HEK293 (cell line): ENCODE data around the gene CHST8.

ENCODE experiments used
- CTCF ChIA-PET: fragments of 350-600 bp; formaldehyde crosslinking; extraction: SDS; loops from one replicate; lab custom pipeline; 2021; ENCODE audit warnings: antibody characterized with exemption; lab: Yijun Ruan, JAX
- POLR2A ChIA-PET: fragments of 300-600 bp; formaldehyde crosslinking; extraction: SDS; loops from one replicate; lab custom pipeline; 2020; ENCODE audit warnings: antibody characterized with exemption, inconsistent platforms; lab: Yijun Ruan, JAX
- H3K27ac ChIP-seq: fragments of 200-500 bp; sonication (Bioruptor generic); 2 replicates; pipeline ENCODE4 v1.5.1; 2014; ENCODE audit warnings: low read depth, low read length, control low read depth, inconsistent platforms; ENCODE audit errors: extremely low read depth
- H3K36me3 ChIP-seq, 2 experiments: fragments of 200-500 bp in 1 of 2; sonication (Bioruptor generic) in 1 of 2; 1 replicate in 1 of 2; 2 replicates in 1 of 2; pipeline ENCODE4 v1.5.1; 2014 to 2017; ENCODE audit warnings: inconsistent platforms in 2 of 2, low read length in 2 of 2; ENCODE audit not compliant: control insufficient read depth in 2 of 2, insufficient read depth in 1 of 2
- H3K4me1 ChIP-seq: fragments of 200-500 bp; sonication (Bioruptor generic); 2 replicates; pipeline ENCODE4 v1.5.1; 2014; ENCODE audit warnings: mild to moderate bottlenecking, low read length, inconsistent platforms; ENCODE audit not compliant: control insufficient read depth, insufficient read depth
- H3K4me3 ChIP-seq: 2 replicates; pipeline ENCODE4 v1.5.1; 2011; ENCODE audit warnings: low read depth, mild to moderate bottlenecking, control low read depth, low read length, moderate library complexity
- H3K9me3 ChIP-seq: fragments of 200-500 bp; sonication (Bioruptor generic); 2 replicates; pipeline ENCODE4 v1.5.1; 2014; ENCODE audit warnings: low read depth, low read length, inconsistent platforms; ENCODE audit not compliant: control insufficient read depth, insufficient read depth
- GFI1B ChIP-seq: fragments of 450-650 bp; formaldehyde crosslinking; IDR thresholded peaks from 2 replicates; pipeline ENCODE4 v1.5.1; 2016; ENCODE audit warnings: missing biosample characterization, missing genetic modification characterization
- GLIS2 ChIP-seq: fragments of 450-650 bp; formaldehyde crosslinking; IDR thresholded peaks from 2 replicates; pipeline ENCODE4 v1.5.1; 2016; ENCODE audit warnings: missing biosample characterization, missing genetic modification characterization
- HOXA7 ChIP-seq: sonication (generic); formaldehyde crosslinking; IDR thresholded peaks from 2 replicates; pipeline ENCODE4 v1.8.1; 2022; ENCODE audit warnings: missing genetic modification reagents, borderline replicate concordance
- HOXD13 ChIP-seq: sonication (generic); formaldehyde crosslinking; IDR thresholded peaks from 2 replicates; pipeline ENCODE4 v1.8.0; 2022; ENCODE audit warnings: missing genetic modification reagents, borderline replicate concordance
- KLF8 ChIP-seq: fragments of 450-650 bp; formaldehyde crosslinking; IDR thresholded peaks from 2 replicates; pipeline ENCODE4 v1.5.1; 2016; ENCODE audit warnings: missing biosample characterization, missing genetic modification characterization
- MYNN ChIP-seq: fragments of 450-650 bp; formaldehyde crosslinking; IDR thresholded peaks from 2 replicates; pipeline ENCODE4 v1.5.1; 2016; ENCODE audit warnings: missing biosample characterization, missing genetic modification characterization, borderline replicate concordance
- REPIN1 ChIP-seq: fragments of 450-650 bp; formaldehyde crosslinking; IDR thresholded peaks from 2 replicates; pipeline ENCODE4 v1.5.1; 2017; ENCODE audit warnings: missing biosample characterization, missing genetic modification characterization, low read depth
- SCRT2 ChIP-seq: fragments of 450-650 bp; formaldehyde crosslinking; IDR thresholded peaks from 2 replicates; pipeline ENCODE4 v1.5.1; 2016; ENCODE audit warnings: missing biosample characterization, missing genetic modification characterization
- ZBTB26 ChIP-seq: fragments of 450-650 bp; formaldehyde crosslinking; optimal IDR thresholded peaks from 2 replicates; pipeline ENCODE3; 2016; ENCODE audit warnings: missing biosample characterization, mild to moderate bottlenecking, missing genetic modification characterization
- ZFHX2 ChIP-seq: fragments of 450-650 bp; formaldehyde crosslinking; conservative IDR thresholded peaks from 2 replicates; pipeline ENCODE4 v1.5.1; 2016; ENCODE audit warnings: missing biosample characterization, missing genetic modification characterization
- ZNF157 ChIP-seq: fragments of 450-650 bp; formaldehyde crosslinking; IDR thresholded peaks from 2 replicates; pipeline ENCODE4 v1.5.1; 2016; ENCODE audit warnings: missing biosample characterization, missing genetic modification characterization
- ZNF16 ChIP-seq: fragments of 450-650 bp; formaldehyde crosslinking; IDR thresholded peaks from 2 replicates; pipeline ENCODE4 v1.5.1; 2016; ENCODE audit warnings: low read depth, missing biosample characterization, missing genetic modification characterization
- ZNF362 ChIP-seq: fragments of 450-650 bp; formaldehyde crosslinking; IDR thresholded peaks from 2 replicates; pipeline ENCODE4 v1.5.1; 2016; ENCODE audit warnings: missing biosample characterization, missing genetic modification characterization
- ZNF37A ChIP-seq: fragments of 450-650 bp; IDR thresholded peaks from 2 replicates; pipeline ENCODE4 v1.5.1; 2018; ENCODE audit warnings: missing biosample characterization, missing genetic modification characterization
- ZNF513 ChIP-seq: fragments of 450-650 bp; IDR thresholded peaks from 2 replicates; pipeline ENCODE4 v1.5.1; 2018; ENCODE audit warnings: missing biosample characterization, missing genetic modification characterization
- ZNF548 ChIP-seq: fragments of 450-650 bp; formaldehyde crosslinking; IDR thresholded peaks from 2 replicates; pipeline ENCODE4 v1.5.1; 2016; ENCODE audit warnings: missing biosample characterization, missing genetic modification characterization
- ZNF658 ChIP-seq: fragments of 450-650 bp; formaldehyde crosslinking; IDR thresholded peaks from 2 replicates; pipeline ENCODE4; 2016; ENCODE audit warnings: missing biosample characterization, missing genetic modification characterization
- ZNF747 ChIP-seq: fragments of 450-650 bp; formaldehyde crosslinking; IDR thresholded peaks from 2 replicates; pipeline ENCODE4 v1.5.1; 2016; ENCODE audit warnings: missing biosample characterization, missing genetic modification characterization
- ZNF76 ChIP-seq: fragments of 450-650 bp; formaldehyde crosslinking; IDR thresholded peaks from 2 replicates; pipeline ENCODE4; 2016; ENCODE audit warnings: low read depth, missing biosample characterization, missing genetic modification characterization, borderline replicate concordance
- ZNF785 ChIP-seq: fragments of 450-650 bp; formaldehyde crosslinking; IDR thresholded peaks from 2 replicates; pipeline ENCODE4 v1.5.1; 2016; ENCODE audit warnings: missing biosample characterization, missing genetic modification characterization
- ZNF792 ChIP-seq: fragments of 450-650 bp; formaldehyde crosslinking; IDR thresholded peaks from 2 replicates; pipeline ENCODE4 v1.5.1; 2016; ENCODE audit warnings: missing biosample characterization, missing genetic modification characterization
- ZSCAN16 ChIP-seq: fragments of 450-650 bp; formaldehyde crosslinking; IDR thresholded peaks from 2 replicates; pipeline ENCODE4 v1.5.1; 2016; ENCODE audit warnings: missing biosample characterization, missing genetic modification characterization
- TF ChIP-seq, protein P1 (sequence below): fragments of 450-650 bp; formaldehyde crosslinking; IDR thresholded peaks from 2 replicates; pipeline ENCODE4 v1.5.1; 2016; ENCODE audit warnings: missing biosample characterization, missing genetic modification characterization
- TF ChIP-seq, protein P2 (sequence below): fragments of 450-650 bp; formaldehyde crosslinking; IDR thresholded peaks from 2 replicates; pipeline ENCODE4 v1.5.1; 2017; ENCODE audit warnings: missing biosample characterization, missing genetic modification characterization
- TF ChIP-seq, protein P3 (sequence below): fragments of 450-650 bp; formaldehyde crosslinking; IDR thresholded peaks from 2 replicates; pipeline ENCODE4 v1.5.1; 2016; ENCODE audit warnings: missing biosample characterization, missing genetic modification characterization

CHST8 gene

GRCh38 chr19:33819880-33820781, 198.4 kb downstream of the CHST8 start:
- H3K36me3 ChIP-seq = peaks cover 0 to 3% of the 10 kb centered on the region in 2 experiments; a peak in 2 of 3 replicates
- H3K4me1 ChIP-seq = peaks cover 19% of the 10 kb centered on the region
- H3K27ac ChIP-seq = peak overlapping the region; percentile 74; the same call in 1 of the 2 replicates
- ChIA-PET POLR2A (interaction anchor here (0.6 to 3.0 kb wide), 6 partner anchors 10 to 86 kb away, joined by 3 to 16 read pairs (median 4); partner anchors contain the start of gene KCTD15), CTCF (interaction anchor here (0.6 to 4.3 kb wide), 14 partner anchors 19 to 820 kb away, joined by 3 to 23 read pairs (median 4); no protein-coding TSS in a partner anchor)
- peak overlapping the region; percentile 18 for H3K4me3 ChIP-seq
- H3K9me3 ChIP-seq = no peaks in the 10 kb centered on the region
- TF ChIP-seq ZNF747 (tag by site-specific recombination) (no peak), ZNF658 (tag by site-specific recombination) (no peak), ZSCAN16 (tag by site-specific recombination) (0 out of 2 replicates have a peak, but pooled peaks have one; percentile 13), ZNF157 (no peak), ZNF76 (tag by site-specific recombination) (0 out of 2 replicates have a peak, but pooled peaks have one; percentile 12), HOXD13 (CRISPR knock-in tag) (no peak), HOXA7 (no peak; the same call in 1 of the 2 replicates), GLIS2 (tag by site-specific recombination) (peak; percentile 90), KLF8 (tag by site-specific recombination) (peak; percentile 75; the same call in 1 of the 2 replicates), ZNF16 (tag by site-specific recombination) (no peak), REPIN1 (no peak), MYNN (tag by site-specific recombination) (no peak), ZBTB26 (tag by site-specific recombination) (peak; percentile 43), ZFHX2 (tag by site-specific recombination) (0 out of 2 replicates have a peak, but pooled peaks have one; percentile 11), ZNF548 (tag by site-specific recombination) (no peak), GFI1B (tag by site-specific recombination) (no peak; the same call in 1 of the 2 replicates), ZNF37A (tag by site-specific recombination) (no peak), ZNF513 (tag by site-specific recombination) (no peak), ZNF785 (tag by site-specific recombination) (no peak; the same call in 1 of the 2 replicates), ZNF362 (no peak), SCRT2 (tag by site-specific recombination) (no peak), ZNF792 (tag by site-specific recombination) (no peak)
- TF ChIP-seq, protein P1, sequence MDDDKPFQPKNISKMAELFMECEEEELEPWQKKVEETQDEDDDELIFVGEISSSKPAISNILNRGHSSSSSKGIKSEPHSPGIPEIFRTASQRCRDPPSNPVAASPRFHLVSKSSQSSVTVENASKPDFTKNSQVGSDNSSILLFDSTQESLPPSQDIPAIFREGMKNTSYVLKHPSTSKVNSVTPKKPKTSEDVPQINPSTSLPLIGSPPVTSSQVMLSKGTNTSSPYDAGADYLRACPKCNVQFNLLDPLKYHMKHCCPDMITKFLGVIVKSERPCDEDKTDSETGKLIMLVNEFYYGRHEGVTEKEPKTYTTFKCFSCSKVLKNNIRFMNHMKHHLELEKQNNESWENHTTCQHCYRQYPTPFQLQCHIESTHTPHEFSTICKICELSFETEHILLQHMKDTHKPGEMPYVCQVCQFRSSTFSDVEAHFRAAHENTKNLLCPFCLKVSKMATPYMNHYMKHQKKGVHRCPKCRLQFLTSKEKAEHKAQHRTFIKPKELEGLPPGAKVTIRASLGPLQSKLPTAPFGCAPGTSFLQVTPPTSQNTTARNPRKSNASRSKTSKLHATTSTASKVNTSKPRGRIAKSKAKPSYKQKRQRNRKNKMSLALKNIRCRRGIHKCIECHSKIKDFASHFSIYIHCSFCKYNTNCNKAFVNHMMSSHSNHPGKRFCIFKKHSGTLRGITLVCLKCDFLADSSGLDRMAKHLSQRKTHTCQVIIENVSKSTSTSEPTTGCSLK = no peak
- TF ChIP-seq, protein P2, sequence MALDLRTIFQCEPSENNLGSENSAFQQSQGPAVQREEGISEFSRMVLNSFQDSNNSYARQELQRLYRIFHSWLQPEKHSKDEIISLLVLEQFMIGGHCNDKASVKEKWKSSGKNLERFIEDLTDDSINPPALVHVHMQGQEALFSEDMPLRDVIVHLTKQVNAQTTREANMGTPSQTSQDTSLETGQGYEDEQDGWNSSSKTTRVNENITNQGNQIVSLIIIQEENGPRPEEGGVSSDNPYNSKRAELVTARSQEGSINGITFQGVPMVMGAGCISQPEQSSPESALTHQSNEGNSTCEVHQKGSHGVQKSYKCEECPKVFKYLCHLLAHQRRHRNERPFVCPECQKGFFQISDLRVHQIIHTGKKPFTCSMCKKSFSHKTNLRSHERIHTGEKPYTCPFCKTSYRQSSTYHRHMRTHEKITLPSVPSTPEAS (tag by site-specific recombination) = no peak
- TF ChIP-seq, protein P3, sequence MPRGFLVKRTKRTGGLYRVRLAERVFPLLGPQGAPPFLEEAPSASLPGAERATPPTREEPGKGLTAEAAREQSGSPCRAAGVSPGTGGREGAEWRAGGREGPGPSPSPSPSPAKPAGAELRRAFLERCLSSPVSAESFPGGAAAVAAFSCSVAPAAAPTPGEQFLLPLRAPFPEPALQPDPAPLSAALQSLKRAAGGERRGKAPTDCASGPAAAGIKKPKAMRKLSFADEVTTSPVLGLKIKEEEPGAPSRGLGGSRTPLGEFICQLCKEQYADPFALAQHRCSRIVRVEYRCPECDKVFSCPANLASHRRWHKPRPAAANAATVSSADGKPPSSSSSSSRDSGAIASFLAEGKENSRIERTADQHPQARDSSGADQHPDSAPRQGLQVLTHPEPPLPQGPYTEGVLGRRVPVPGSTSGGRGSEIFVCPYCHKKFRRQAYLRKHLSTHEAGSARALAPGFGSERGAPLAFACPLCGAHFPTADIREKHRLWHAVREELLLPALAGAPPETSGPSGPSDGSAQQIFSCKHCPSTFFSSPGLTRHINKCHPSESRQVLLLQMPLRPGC (tag by site-specific recombination) = 0 out of 2 replicates have a peak, but pooled peaks have one; percentile 15
